SU-DHL-6 (cell line): ENCODE data around the gene SLC35B3.

Source experiments
- EZH2phosphoT487 ChIP-seq: fragments of 200-600 bp; sonication (generic), shearing (Covaris generic); conservative IDR thresholded peaks from 2 replicates; pipeline ENCODE4 v1.6.1; 2018; ENCODE audit warnings: mild to moderate bottlenecking, antibody characterized with exemption, low read length, moderate library complexity, mixed read lengths
- TF ChIP-seq, protein P1 (sequence below): fragments of 200-600 bp; sonication (generic); IDR thresholded peaks from one replicate; pipeline ENCODE4 v1.5.1; 2017; ENCODE audit warnings: antibody characterized with exemption, mild to moderate bottlenecking, low read length, moderate library complexity; ENCODE audit not compliant: insufficient read depth, poor library complexity, severe bottlenecking

DNA sequence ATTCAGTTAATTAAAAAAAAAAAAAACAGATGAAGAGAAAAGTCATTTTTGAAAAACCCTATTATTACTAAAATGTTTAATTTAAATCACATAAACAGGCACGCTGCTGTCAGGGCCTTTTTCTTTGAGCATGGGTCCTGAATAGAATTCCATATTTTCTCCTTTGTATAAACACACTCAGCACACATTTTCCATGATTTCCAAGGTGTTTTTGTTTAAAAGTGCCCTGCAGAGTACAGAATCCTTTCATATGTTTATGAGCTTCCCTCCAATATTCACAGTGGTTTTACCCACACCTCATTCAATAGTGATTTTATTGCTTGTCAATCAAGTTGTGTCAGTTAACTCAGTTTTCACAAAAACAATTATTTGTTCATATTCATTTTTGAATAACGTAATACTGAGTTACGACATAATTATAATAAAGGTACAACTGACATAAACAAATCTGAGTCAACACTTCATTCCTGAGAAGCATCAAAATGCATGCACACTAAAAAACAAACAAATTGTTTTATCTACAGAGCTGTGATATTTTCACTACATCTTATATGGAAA is 15.2 kb downstream of the SLC35B3 start:
- TF ChIP-seq, protein P1, sequence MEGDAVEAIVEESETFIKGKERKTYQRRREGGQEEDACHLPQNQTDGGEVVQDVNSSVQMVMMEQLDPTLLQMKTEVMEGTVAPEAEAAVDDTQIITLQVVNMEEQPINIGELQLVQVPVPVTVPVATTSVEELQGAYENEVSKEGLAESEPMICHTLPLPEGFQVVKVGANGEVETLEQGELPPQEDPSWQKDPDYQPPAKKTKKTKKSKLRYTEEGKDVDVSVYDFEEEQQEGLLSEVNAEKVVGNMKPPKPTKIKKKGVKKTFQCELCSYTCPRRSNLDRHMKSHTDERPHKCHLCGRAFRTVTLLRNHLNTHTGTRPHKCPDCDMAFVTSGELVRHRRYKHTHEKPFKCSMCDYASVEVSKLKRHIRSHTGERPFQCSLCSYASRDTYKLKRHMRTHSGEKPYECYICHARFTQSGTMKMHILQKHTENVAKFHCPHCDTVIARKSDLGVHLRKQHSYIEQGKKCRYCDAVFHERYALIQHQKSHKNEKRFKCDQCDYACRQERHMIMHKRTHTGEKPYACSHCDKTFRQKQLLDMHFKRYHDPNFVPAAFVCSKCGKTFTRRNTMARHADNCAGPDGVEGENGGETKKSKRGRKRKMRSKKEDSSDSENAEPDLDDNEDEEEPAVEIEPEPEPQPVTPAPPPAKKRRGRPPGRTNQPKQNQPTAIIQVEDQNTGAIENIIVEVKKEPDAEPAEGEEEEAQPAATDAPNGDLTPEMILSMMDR: no peak
- TF ChIP-seq EZH2phosphoT487: no peak
